Right hindlimb (tissue), 1 donor: Measurements from ENCODE around the gene NPFFR1.

Experiments used
- DNase-seq: peaks from one replicate; pipeline ENCODE4 v3.0.0-alpha.2; 2018

Gene NPFFR1

DNA sequence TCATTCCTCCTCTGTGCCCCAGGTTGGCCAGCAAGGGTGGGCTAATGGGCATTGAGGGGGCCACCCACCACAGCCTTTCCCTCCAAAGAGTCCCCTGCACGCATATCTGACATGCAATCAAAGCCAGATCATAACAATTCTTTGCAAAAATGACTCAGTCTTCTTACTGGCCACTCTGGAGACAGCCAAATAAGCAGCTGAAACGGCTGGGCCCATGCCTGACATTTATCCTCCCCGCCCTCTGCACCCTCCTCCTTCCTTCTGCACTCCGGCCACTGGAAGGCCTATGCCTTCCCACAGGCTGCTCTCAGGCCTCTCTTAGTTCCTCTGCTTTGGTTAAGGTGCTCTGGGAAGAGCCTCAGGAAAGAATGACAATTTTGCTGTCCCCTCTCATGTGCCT lies 29.2 kb upstream of the NPFFR1 start:
- DNase-seq: no peak

DNA sequence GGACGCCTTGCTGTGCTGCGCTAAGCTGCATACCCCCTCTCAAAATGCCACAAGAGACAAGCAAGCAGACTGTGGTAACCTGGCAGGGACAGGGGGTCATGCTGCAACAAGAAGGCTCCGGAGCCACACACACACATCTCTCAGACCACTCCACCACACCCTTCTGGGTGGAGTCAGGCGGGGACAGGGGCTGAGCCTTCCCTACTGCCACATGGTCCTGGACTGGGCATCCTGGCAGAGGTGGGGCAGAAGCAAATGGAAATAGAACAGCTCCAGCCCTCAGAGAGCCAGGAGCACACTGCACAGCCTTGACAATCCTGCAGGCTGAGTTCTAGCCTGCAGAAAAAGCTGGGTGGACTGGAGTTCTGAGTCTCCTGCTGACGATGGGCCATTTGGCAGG lies 28.4 kb upstream of the NPFFR1 start:
- no peak for DNase-seq

DNA sequence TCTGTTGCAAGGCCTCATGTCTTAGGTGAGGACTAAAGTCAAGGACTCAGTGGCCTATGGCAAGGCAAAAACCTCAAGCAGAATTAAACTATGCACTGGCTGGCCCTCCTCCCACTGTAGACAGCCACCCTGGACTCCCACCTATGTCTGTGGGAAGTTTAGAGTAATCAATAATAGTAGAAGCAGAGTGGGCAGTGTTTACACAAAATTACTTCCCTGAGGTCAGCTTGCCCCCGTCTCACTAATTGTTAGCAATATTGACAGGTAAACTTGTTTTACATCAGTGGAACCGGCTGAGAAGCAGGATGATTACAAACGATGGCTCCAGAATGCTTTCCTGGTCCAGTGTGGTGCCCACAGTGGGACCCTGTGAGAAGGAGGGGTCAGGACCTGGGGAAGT lies 27.9 kb upstream of the NPFFR1 start:
- DNase-seq: no peak

DNA sequence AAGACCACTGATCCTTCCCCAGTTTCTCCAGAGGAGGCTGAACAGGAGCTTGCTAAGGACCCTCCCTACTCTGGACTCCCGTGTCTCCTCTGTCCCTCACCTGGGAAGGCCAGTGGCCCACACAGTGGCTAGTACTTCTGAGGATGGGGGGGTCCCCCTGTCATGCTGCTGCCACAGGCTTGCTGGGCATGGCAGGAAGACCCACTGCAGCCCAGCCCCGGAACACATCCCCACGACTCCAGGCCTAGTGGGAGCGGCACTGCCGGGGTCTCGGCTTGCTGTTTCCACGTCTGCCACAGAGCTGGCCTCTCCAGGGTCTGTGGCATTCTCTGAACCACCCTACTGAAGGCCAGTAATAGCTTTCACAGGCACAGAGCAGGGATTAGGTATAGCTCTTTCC lies 25.9 kb upstream of the NPFFR1 start:
- no peak for DNase-seq

DNA sequence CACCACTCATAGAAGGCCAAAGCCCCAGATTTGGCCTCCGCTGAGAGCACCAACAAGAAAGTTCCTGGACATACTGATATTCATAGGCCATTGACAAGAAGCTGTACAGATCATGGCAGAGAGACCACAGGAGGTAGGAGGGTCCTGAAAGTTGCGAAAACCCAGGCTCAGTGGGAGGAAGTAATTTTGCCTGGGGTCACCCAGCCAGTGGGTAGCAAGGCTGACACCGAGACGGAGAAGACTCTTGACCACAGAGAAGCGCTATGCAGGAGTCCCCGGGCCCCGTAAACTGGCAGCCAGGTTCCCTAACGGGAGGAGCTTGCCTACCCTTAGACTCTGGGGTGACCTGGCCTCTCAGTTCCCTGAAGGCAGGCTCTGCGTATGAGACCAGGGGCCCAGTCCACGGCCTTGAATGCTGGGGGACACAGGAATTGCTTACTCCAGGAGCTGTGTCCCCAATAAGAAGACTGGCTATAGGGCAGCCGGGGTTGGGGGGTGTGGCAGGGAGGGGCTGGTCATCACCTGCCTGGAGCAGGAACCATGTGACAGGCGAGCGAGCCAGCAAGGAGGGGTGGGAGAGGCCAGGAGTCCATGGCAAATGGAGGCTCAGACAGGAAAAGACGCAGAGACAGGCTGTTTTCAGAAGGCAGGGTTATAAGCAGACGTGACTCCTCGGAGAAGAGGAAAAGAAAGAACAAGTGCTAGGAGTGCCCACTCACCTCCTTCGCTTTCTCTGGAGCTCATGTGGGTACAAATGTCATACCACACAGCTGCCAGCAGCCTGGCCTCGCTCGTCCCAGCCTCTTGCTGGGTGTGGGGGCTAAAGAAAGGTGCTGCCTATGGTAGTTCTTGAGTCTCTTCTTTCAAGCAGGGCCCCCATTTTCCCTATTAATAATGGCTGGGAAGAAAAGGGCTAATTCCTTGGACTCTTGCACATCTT lies 24.6 kb upstream of the NPFFR1 start:
- DNase-seq: no peak

DNA sequence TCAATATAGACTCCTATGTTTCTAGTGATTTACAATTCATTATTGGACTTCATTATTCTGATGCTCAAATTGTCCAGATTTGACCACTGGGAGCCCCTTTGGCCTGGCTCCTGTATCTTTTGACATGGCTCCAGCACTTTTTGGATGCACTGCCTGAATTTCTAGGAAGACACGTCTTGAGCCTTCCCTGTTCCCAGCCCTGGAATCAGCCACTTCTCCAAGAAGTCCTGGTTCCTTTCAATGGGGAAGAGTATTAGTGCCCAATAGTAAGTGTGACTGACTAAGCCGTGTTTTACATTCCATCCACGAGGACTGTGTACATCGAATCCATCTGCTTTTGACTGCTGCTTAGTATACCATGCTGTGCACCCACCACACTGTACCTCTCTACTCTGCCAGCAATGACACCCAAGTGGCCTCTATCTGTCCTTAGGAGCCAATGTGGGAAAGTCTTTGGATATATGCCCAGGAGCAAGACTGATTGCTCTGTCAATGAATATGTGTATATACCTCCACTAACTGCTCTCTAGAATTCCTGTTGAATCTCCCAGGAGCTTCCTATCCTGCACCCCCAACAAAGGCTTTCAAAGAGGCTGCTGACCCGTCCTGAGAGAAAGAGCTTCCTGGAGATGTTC lies 23.2 kb upstream of the NPFFR1 start:
- DNase-seq: peak; percentile 33

DNA sequence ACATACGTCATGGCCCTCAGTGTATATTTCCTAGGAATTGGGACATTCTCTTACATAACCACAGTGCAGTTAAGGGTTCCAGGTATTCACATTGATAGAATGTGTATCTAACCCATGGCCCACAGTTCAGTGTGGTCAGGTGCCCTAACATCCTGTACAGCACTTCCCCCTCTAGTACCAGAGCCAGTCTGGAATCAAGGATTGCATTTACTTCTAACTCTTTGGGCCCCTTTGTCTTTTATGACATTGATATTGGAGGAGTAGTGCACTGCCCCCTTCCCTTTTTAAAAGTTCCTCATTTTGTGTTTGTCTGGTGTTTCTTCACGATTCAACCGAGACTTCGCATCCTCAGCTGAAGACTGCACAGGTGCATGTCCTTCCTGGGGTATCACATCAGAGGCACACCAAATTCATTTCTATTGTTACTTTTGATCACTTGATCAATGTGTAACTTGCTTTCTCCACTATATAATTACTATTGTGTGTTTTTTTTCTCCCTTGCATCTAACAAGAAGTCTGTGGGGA lies 22.4 kb upstream of the NPFFR1 start:
- DNase-seq: no peak

DNA sequence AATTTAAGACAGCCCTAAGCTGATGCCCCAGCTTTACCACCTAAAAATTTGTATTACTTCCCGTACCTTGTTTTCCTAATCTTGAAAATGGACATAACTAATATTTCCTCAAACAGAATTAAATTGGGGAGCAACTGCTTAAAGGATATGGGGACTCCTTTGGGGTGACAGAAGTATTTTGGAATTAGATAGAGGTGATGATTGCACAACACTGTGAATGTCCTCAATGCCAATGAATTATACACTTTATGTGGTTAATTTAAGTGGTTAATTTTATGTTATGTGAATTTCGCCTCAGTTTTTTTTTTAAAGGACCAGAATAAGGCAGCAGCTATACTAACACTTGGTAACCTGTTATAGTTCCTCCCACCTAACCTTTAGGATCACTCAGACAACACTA lies 19.9 kb upstream of the NPFFR1 start:
- DNase-seq: no peak

DNA sequence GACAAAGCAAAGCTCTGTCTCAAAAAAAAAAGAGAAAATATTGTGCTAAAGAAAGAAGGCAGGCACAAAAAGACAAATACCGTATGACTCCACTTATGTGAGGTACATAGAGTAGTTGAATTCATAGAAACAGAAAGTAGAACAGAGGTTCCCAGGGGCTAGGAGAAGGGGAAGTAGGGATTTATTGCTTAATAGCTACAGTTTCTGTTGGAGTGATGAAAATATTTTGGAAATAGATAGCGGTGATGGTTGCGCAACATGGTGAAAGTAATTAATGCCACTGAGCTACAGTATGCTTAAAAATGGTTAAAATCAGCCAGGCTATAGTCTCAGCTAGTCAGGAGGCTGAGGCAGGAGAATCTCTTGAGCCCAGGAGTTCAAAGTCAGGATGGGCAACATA lies 18.5 kb upstream of the NPFFR1 start:
- DNase-seq: no peak

DNA sequence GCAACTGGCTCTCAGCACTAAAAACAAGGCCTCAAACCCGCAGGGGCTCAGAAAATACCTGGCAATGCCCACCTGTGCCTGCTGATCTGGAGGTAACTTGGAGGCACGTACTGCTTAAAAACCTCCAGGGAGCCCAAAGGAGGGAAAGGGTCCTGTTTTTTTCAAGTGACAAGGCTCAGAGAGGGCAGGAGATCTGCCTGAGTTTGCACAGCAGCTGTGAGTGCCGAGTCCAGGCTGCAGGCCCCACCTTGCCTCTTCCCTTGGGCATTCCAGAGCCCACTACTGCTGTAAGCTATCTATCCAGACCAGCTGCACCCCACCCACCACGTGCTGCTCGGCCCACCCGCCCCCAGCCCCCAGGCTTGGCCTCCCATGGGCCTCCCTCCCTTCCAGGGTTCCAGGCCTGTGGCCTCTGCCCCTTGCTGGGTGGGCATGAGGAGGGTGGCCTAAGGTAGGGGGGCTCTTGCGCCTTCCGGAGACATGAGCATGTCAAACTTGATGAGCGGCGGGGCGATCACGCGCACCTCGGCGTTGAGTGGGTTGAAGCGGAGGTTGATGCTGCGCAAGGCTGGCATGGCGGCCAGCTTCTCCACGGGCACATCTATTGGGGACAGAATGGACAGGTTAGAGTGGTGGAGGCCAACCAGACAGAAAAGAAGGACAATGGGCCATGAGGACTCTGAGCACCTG lies 17.2 kb upstream of the NPFFR1 start:
- DNase-seq: no peak

DNA sequence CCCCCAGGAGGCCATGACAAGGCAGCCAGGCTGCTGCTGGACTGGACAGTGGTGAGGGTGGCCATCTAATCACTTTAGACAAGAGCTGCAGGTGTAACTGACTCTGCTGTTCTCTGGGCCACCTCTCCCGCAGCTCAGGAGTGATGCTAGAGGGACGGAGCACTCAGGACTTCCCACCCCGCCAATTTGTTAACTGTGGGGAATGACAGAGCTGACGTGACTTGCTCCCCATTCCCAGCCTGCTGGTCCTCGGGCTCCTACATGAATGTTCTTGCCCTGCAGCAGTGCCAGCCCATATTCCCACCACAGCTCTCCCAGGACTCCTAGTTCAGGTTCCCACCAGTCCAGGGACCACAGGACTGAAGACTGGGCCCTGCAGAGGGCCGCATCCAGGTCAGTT lies 16.7 kb upstream of the NPFFR1 start:
- DNase-seq: no peak

DNA sequence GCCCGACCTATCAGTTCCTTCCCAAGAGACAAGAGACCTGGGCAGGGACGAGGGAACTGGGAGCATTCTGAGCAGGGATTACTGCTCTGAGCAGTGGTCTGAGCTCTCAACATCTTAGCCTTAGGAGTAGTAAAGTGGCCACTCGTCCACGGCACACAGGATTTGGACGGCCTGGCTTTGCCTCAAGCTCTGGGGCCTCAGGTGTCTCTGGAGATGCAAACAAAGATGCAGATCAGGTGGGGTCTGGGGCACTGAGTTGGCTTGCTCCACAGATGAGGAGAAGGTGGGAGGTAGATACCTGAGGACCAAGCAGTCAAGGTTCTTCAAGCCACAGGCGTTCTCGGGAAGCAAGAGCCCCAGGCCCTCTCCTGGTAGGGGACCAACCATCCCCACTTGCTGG lies 16.1 kb upstream of the NPFFR1 start:
- no peak for DNase-seq

DNA sequence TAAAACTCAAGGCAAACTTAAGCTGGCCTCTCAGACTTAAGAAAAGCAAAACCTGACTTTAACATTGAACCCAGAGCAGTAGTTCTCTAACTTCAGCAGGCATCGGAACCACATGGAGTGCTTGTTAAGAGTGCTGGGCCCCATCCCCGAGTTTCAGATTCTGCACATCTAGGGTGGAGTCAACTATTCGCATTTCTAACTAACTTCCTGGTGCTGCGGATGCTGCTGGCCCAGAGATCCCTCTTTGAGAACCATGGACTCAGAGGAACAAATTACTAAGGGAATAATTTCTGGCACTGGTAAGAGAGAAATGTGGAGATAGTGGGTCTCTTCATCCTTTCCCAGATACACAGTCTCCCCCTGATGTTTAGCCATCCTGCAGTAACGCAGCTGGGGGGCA lies 14.6 kb upstream of the NPFFR1 start:
- DNase-seq: no peak

DNA sequence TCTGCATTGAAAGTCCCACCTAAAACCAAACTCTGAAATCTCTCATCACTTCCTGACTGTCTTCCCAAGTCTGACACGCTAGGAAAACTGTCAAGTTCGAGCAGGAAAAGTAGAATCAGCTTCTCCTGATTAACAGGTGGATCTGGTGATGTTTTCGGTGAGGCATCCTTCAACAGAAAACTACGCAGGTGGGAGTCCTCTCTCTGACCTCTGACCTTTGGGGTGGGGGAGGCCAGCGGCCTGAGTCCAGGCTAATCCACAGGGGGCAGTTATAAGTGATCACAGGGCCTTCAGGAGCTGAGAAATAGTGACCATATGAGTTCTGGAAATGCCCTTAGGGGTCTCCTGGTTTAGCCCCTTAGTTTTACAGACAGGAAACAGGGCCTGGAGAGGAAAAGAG lies 13.4 kb upstream of the NPFFR1 start:
- DNase-seq: no peak

DNA sequence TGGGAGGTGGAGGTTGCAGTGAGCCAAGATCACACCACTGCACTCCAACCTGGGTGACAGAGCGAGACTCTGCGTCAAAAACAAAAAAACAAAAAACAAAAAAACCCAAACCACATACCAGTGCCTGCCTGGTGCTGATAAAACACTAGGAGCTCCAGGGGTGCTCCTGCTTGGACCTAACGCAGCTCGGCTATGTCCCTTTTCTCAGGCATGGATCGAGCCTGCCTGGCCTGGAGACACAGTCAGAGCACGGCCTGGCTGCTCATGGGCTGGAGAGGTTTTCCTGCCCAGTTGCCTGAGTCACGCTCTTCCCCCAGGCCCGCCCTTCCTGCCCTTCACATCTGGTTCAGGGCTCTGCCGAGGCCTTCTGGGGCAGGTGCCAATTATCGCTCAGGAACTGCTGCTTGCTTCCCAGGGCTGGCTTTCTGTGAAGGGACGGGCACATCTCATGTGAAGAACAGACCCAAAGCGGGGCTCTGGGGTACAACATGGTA lies 12.6 kb upstream of the NPFFR1 start:
- DNase-seq: peak; percentile 81

DNA sequence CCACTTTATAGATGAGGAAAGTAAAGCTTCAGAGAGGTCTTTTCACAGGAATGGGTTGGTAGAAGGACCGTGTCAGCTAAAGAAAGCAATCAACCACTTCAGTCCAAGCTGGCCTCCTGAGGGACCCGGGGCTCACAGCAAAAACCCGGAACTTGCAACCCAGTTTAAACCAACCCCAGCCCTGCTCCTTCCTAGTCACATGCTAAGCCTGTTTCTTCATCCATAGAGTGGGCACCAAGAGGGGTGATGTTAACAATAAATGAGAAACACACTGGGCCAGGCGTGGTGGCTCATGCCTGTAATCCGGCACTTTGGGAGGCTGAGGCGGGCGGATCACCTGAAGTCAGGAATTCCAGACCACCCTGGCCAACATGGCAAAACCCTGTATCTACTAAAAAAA lies 12.1 kb upstream of the NPFFR1 start:
- no peak for DNase-seq

DNA sequence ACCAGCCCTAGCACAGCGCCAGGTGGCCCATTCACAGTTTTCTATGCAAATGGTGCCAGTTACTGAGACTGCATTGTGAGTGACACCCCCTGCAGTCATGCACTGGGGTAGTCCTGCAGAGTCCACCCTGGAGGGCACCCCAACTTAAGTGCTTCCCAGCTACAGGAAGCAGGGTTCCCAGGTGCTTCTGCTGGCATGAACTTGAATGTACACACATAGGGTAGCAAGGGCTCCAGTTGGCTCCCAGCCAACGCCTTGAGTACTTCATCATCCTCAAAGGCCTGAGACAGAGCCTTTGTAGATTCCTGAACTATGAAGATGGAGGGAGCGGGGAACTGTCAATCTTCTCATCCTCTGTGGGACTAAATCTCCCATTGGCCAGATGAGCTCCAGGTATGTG lies 11.5 kb upstream of the NPFFR1 start:
- no peak for DNase-seq

DNA sequence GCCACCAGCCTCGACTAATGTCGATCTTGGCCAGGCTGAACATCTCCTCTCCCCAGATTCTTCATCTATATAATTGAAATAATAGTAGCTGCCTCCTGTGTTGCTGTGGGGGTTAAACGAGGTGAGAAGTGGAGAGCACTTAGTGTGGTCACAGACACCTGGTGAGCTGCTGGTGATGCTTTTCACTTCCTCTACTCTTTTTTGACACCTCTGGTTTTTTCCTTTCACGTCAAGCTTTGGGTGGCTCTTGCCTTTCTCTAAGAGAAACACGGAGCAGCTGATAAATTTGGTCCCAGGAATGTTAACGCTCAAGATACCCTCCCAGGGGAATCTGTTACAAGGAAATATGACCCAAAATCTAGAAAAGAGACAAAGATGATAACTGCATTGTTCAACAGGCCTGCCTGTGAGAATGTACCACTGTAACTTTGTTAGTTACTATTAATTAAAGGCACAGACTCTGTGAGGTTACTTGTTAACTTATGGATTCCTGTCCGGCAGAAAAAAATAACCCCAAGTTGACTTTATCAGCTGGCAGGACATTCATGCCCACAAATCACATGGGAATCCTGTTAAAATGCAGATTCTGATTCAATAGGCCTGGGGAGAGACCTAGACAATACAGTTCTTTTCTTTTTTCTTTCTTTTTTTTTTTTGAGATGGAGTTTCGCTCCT lies 9.5 kb upstream of the NPFFR1 start:
- DNase-seq: no peak

DNA sequence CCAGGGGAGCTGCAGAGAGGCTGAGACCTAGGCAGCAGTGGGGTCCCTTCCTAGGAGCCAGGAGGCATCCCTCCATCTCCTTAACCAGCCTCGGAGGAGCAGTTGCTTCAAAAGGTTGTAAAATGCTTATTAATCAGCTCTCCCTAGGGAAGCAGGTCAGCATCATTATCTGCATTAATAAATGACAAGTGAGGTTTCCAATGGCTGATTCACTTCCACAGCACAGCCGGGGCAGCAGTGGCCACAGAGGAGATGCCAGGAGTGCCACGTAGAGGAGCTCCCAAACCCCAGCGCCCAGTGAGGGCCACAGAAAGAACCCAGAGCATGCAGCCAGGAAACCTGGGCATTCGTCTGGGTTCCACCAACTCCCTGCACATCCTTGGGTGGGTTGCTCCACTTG lies 8.2 kb upstream of the NPFFR1 start:
- no peak for DNase-seq

DNA sequence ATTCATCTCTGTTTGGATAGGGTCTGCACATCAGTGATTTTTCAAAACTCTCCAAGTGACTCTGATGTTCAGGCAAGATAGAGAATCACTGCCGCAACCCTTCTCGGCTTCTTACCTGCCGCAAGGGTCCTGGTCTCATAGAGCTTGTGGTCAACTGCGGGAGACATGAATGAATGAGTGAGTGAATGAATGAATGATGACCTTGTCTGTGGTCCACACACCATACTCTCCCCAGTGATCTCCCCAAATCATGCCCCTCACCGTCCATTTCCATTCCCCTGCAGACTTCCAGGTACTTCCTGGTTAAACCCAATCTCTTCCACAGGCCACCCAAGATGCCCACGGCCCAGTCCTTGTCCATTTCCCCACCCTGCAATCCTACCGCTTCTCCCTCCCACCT lies 5.9 kb upstream of the NPFFR1 start:
- no peak for DNase-seq

DNA sequence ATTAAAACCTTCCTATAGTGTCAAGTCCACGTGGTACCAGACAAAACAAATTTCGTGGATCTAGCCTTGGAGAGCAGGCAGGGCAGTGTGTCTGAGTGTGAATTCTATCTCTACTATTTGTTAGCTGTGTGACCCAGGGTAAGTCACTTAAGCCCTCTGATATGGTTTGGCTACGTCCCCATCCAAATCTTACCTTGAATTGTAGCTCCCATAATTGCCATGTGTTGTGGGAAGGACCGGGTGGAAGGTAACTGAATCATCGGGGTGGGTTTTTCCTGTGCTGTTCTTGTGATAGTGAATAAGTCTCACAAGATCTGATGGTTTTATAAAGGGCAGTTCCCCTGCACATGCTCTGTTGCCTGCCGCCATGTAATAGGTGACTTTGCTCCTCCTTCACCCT lies 2.8 kb upstream of the NPFFR1 start:
- DNase-seq: no peak

DNA sequence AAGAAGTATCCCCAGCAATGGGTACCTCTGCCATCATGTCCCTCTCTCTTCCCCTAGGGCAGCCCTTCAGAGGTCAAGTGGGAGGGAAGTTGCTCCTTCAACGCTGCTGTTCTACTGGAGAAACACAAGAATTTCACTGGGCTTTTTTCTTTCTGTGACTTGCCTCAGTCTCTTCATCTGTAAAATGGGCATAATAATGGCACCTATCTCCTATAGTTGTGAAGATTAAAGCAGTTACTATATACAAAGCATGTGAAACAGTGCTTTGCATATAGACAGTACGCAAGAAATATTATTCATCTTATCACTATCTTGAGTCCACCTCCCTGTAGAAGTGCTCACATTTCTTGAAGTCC lies 1.6 kb upstream of the NPFFR1 start:
- no peak for DNase-seq
